ENCODE data around the gene MGMT. TPM values are rescaled to one million over a fixed set of nuclear protein-coding genes. Genes with fewer than 3 reads are reported as not detected.

The MGMT gene
- total and polyA plus RNA-seq, 4 donors: 28.2 to 79.1 (median 46.0) TPM

DNA sequence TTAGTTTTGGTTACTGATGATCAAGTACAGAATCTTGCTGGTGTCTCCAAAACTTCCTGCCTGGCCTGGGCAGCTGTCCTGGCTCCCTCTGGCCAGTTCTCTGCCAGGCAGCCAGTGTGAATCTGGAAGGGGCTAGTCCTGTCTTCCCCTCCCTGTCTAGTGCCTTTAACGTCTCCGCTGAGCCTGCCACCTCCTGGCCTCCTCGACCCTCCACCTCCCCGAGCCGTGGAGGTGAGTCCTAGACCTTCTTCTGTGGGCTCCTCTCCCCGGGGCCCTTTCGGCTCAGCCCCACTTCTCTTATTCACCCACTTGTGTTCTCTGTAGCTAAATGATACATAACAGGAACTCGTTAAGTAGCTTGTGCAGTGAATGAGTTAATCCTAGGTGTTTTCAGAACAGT, 218.2 kb downstream of the MGMT start:
- Histone ChIP-seq H3K4me1 (ENCODE audit: control insufficient read depth in 4 of 4, insufficient read depth in 4 of 4, low read length in 3 of 4) (peaks cover 0 to 3% (median 0%) of the 10 kb centered on the region in 4 donors), H3K4me3 (ENCODE audit: low read depth in 1 of 3, low read length in 3 of 3) (no peak overlapping the region), H3K36me3 (ENCODE audit: control insufficient read depth in 4 of 4, insufficient read depth in 3 of 4, low read depth in 1 of 4, low read length in 3 of 4) (peaks cover 0 to 2% (median under 1%) of the 10 kb centered on the region in 4 donors), H3K9ac (ENCODE audit: low read depth in 1 of 2, low read length in 2 of 2) (no peak overlapping the region), H3K9me3 (ENCODE audit: control insufficient read depth in 4 of 4, low read length in 3 of 4) (no peaks in the 10 kb centered on the region), H3K27ac (ENCODE audit: low read depth in 1 of 2, low read length in 2 of 2) (no peak overlapping the region), H3K27me3 (ENCODE audit: control insufficient read depth in 4 of 4, insufficient read depth in 4 of 4, low read length in 3 of 4) (no peaks in the 10 kb centered on the region)
- 96% methylated on average over 8 of the region's 8 CpGs for WGBS
- DNase-seq (ENCODE audit: low spot score): no peak
- TF ChIP-seq FOXA1 (IDR thresholded peaks at IDR 0.05) (no peak), GABPA (IDR thresholded peaks at IDR 0.05 in 1 of 2, conservative IDR thresholded peaks at IDR 0.05 in 1 of 2) (no peak), FOXA2 (IDR thresholded peaks at IDR 0.05) (no peak), YY1 (IDR thresholded peaks at IDR 0.05) (no peak), RAD21 (IDR thresholded peaks at IDR 0.05) (no peak), SP1 (IDR thresholded peaks at IDR 0.05) (no peak), RXRA (IDR thresholded peaks at IDR 0.05) (no peak), TAF1 (conservative IDR thresholded peaks at IDR 0.05) (no peak)
- TF ChIP-seq, protein P1, sequence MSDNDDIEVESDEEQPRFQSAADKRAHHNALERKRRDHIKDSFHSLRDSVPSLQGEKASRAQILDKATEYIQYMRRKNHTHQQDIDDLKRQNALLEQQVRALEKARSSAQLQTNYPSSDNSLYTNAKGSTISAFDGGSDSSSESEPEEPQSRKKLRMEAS (IDR thresholded peaks at IDR 0.05): no peak
- TF ChIP-seq, protein P2, sequence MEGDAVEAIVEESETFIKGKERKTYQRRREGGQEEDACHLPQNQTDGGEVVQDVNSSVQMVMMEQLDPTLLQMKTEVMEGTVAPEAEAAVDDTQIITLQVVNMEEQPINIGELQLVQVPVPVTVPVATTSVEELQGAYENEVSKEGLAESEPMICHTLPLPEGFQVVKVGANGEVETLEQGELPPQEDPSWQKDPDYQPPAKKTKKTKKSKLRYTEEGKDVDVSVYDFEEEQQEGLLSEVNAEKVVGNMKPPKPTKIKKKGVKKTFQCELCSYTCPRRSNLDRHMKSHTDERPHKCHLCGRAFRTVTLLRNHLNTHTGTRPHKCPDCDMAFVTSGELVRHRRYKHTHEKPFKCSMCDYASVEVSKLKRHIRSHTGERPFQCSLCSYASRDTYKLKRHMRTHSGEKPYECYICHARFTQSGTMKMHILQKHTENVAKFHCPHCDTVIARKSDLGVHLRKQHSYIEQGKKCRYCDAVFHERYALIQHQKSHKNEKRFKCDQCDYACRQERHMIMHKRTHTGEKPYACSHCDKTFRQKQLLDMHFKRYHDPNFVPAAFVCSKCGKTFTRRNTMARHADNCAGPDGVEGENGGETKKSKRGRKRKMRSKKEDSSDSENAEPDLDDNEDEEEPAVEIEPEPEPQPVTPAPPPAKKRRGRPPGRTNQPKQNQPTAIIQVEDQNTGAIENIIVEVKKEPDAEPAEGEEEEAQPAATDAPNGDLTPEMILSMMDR (IDR thresholded peaks at IDR 0.05; ENCODE audit: low read depth, low read length, missing input control): no peak
- TF ChIP-seq, protein P3, sequence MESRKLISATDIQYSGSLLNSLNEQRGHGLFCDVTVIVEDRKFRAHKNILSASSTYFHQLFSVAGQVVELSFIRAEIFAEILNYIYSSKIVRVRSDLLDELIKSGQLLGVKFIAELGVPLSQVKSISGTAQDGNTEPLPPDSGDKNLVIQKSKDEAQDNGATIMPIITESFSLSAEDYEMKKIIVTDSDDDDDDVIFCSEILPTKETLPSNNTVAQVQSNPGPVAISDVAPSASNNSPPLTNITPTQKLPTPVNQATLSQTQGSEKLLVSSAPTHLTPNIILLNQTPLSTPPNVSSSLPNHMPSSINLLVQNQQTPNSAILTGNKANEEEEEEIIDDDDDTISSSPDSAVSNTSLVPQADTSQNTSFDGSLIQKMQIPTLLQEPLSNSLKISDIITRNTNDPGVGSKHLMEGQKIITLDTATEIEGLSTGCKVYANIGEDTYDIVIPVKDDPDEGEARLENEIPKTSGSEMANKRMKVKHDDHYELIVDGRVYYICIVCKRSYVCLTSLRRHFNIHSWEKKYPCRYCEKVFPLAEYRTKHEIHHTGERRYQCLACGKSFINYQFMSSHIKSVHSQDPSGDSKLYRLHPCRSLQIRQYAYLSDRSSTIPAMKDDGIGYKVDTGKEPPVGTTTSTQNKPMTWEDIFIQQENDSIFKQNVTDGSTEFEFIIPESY (IDR thresholded peaks at IDR 0.05): no peak

DNA sequence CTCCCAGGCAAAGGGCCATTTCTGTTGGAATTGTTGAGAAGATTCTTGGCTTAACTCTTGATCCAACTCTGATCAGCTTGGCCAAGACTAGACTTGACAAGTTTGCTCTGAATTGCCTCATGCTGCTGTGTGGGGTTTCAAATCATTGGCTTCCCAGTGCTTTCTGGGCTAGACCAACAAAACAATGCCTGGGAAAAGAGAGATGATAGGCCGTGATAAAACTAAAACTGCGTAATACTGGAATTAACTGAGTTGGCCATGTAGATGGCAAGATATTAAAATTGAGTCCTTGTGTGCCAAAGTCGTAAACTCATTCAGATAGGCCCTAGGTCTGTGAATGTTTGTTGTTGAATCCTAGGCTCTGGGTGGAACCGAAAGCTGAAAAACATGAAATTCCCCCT, 222.6 kb downstream of the MGMT start:
- TF ChIP-seq SP1 (IDR thresholded peaks at IDR 0.05) (no peak), NR2F2 (IDR thresholded peaks at IDR 0.05) (no peak), RAD21 (IDR thresholded peaks at IDR 0.05) (no peak), FOXA1 (IDR thresholded peaks at IDR 0.05) (no peak), GABPA (IDR thresholded peaks at IDR 0.05 in 1 of 2, conservative IDR thresholded peaks at IDR 0.05 in 1 of 2) (no peak), RXRA (IDR thresholded peaks at IDR 0.05) (no peak)
- TF ChIP-seq, protein P4, sequence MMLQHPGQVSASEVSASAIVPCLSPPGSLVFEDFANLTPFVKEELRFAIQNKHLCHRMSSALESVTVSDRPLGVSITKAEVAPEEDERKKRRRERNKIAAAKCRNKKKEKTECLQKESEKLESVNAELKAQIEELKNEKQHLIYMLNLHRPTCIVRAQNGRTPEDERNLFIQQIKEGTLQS (IDR thresholded peaks at IDR 0.05): no peak
- no peak for DNase-seq (ENCODE audit: low spot score)
- Histone ChIP-seq H3K9me3 (ENCODE audit: control insufficient read depth in 4 of 4, low read length in 3 of 4) (no peaks in the 10 kb centered on the region), H3K27me3 (ENCODE audit: control insufficient read depth in 4 of 4, insufficient read depth in 4 of 4, low read length in 3 of 4) (no peaks in the 10 kb centered on the region), H3K27ac (ENCODE audit: low read depth in 1 of 2, low read length in 2 of 2) (no peak overlapping the region), H3K4me3 (ENCODE audit: low read depth in 1 of 3, low read length in 3 of 3) (no peak overlapping the region), H3K36me3 (ENCODE audit: control insufficient read depth in 4 of 4, insufficient read depth in 3 of 4, low read depth in 1 of 4, low read length in 3 of 4) (no peaks in the 10 kb centered on the region), H3K9ac (ENCODE audit: low read depth in 1 of 2, low read length in 2 of 2) (no peak overlapping the region), H3K4me1 (ENCODE audit: control insufficient read depth in 4 of 4, insufficient read depth in 4 of 4, low read length in 3 of 4) (peaks cover 4 to 9% (median 7%) of the 10 kb centered on the region in 4 donors)
- 88% methylated on average over 4 of the region's 4 CpGs for WGBS

Data from liver (tissue), 9 donors.